ENCODE measurements around the gene SLC39A11. TPM values are rescaled to one million over a fixed set of nuclear protein-coding genes. Genes with fewer than 3 reads are reported as not detected.

Gene SLC39A11
- total RNA-seq, 1 donor from 2014 or later = 21.5 TPM

DNA sequence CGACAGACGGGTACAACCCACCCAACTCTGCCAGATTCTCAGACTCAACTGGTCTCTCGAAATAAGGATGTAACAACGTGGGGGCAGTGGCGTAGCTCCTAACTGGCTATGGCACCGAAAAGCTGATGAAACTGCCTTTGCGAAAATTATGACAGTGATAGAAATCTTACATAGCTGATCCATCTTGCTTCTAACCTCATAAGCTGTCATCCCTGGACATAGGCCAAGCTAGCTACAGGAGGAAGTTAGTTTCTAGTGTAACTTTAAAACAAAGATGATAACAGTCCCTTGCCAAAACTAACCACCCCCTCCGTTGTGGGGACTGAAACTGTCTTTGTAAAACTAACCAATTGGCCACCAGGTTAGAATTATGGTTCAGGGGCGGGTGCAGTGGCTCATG lies 220.1 kb downstream of the SLC39A11 start:
- H3K27ac Mint-ChIP-seq (ENCODE audit: unreplicated experiment) = no peak overlapping the region
- H3K4me3 Mint-ChIP-seq (ENCODE audit: unreplicated experiment) = no peak overlapping the region
- DNase-seq (ENCODE audit: low read depth) (no peak), FAIRE-seq (no peak)
- Histone ChIP-seq H3K27me3 (ENCODE audit: insufficient read depth, low read length) (no peaks in the 10 kb centered on the region), H3K9ac (ENCODE audit: low read length) (no peak overlapping the region), H2AFZ (ENCODE audit: low read depth, low read length) (no peak overlapping the region), H3K4me2 (ENCODE audit: low read length) (no peak overlapping the region), H4K20me1 (ENCODE audit: insufficient read depth, low read length) (no peaks in the 10 kb centered on the region), H3K27ac (ENCODE audit: low read depth, low read length) (no peak overlapping the region), H3K79me2 (ENCODE audit: insufficient read depth, low read length) (no peaks in the 10 kb centered on the region), H3K9me3 (ENCODE audit: insufficient read depth, low read depth, low read length) (peaks cover 9% of the 10 kb centered on the region), H3K36me3 (ENCODE audit: insufficient read depth, low read length) (no peaks in the 10 kb centered on the region), H3K4me1 (ENCODE audit: insufficient read depth, low read length) (no peaks in the 10 kb centered on the region), H3K4me3 (ENCODE audit: insufficient read depth, low read depth, low read length) (no peak overlapping the region)
- H3K36me3 Mint-ChIP-seq (ENCODE audit: low read depth, unreplicated experiment) = peaks cover 8% of the 10 kb centered on the region
- peaks cover 12% of the 10 kb centered on the region for H3K9me3 Mint-ChIP-seq (ENCODE audit: unreplicated experiment)
- TF ChIP-seq, protein P1, sequence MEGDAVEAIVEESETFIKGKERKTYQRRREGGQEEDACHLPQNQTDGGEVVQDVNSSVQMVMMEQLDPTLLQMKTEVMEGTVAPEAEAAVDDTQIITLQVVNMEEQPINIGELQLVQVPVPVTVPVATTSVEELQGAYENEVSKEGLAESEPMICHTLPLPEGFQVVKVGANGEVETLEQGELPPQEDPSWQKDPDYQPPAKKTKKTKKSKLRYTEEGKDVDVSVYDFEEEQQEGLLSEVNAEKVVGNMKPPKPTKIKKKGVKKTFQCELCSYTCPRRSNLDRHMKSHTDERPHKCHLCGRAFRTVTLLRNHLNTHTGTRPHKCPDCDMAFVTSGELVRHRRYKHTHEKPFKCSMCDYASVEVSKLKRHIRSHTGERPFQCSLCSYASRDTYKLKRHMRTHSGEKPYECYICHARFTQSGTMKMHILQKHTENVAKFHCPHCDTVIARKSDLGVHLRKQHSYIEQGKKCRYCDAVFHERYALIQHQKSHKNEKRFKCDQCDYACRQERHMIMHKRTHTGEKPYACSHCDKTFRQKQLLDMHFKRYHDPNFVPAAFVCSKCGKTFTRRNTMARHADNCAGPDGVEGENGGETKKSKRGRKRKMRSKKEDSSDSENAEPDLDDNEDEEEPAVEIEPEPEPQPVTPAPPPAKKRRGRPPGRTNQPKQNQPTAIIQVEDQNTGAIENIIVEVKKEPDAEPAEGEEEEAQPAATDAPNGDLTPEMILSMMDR (IDR thresholded peaks at IDR 0.05; ENCODE audit: insufficient read depth, low read depth, low read length) = no peak
- no peak for TF ChIP-seq EZH2 (IDR thresholded peaks at IDR 0.05; ENCODE audit: insufficient read depth, low read length)
- H3K4me1 Mint-ChIP-seq (ENCODE audit: low read depth, unreplicated experiment) = no peaks in the 10 kb centered on the region
- no peaks in the 10 kb centered on the region for H3K27me3 Mint-ChIP-seq (ENCODE audit: low read depth, unreplicated experiment)

DNA sequence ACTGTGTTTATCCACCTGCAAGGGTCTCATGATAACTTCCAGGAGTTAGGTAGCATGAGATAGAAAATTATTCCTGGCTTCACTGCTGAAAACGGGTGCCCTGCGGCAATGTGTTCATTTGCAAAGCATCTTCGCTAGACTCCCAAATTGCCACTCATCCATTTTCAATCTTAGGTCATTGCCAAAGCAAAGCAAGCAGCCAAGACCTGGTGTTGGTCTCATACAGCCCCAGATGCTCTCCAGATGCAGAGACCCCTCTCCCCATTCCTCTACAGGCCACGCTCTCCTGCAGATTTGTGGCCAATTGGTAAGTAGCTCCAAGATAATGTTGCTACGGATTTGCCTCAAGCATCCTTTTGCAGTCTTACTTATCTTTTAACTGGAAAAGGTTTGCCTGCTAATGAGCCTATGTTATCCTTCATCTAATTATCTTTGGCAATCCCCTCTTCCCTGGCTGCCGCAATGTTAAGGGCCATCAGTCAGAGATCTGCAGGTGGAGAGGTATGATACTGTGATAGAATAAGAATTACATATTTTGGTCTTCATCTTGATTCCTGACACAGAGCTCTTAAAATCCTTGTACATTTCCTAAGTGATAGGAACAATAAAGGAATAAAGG lies 222.0 kb downstream of the SLC39A11 start:
- TF ChIP-seq EZH2 (IDR thresholded peaks at IDR 0.05; ENCODE audit: insufficient read depth, low read length) = no peak
- TF ChIP-seq, protein P1 (IDR thresholded peaks at IDR 0.05; ENCODE audit: insufficient read depth, low read depth, low read length) = no peak
- H3K27ac Mint-ChIP-seq (ENCODE audit: unreplicated experiment) = no peak overlapping the region
- H3K36me3 Mint-ChIP-seq (ENCODE audit: low read depth, unreplicated experiment) = peaks cover 4% of the 10 kb centered on the region
- Histone ChIP-seq H4K20me1 (ENCODE audit: insufficient read depth, low read length) (no peaks in the 10 kb centered on the region), H3K4me1 (ENCODE audit: insufficient read depth, low read length) (no peaks in the 10 kb centered on the region), H3K27ac (ENCODE audit: low read depth, low read length) (no peak overlapping the region), H3K36me3 (ENCODE audit: insufficient read depth, low read length) (no peaks in the 10 kb centered on the region), H3K9ac (ENCODE audit: low read length) (no peak overlapping the region), H2AFZ (ENCODE audit: low read depth, low read length) (no peak overlapping the region), H3K9me3 (ENCODE audit: insufficient read depth, low read depth, low read length) (peaks cover 3% of the 10 kb centered on the region), H3K4me2 (ENCODE audit: low read length) (no peak overlapping the region), H3K79me2 (ENCODE audit: insufficient read depth, low read length) (no peaks in the 10 kb centered on the region), H3K27me3 (ENCODE audit: insufficient read depth, low read length) (no peaks in the 10 kb centered on the region), H3K4me3 (ENCODE audit: insufficient read depth, low read depth, low read length) (no peak overlapping the region)
- H3K4me3 Mint-ChIP-seq (ENCODE audit: unreplicated experiment) = no peak overlapping the region
- FAIRE-seq (no peak), DNase-seq (ENCODE audit: low read depth) (no peak)
- H3K27me3 Mint-ChIP-seq (ENCODE audit: low read depth, unreplicated experiment) = no peaks in the 10 kb centered on the region
- H3K9me3 Mint-ChIP-seq (ENCODE audit: unreplicated experiment) = peaks cover 2% of the 10 kb centered on the region
- no peaks in the 10 kb centered on the region for H3K4me1 Mint-ChIP-seq (ENCODE audit: low read depth, unreplicated experiment)

DNA sequence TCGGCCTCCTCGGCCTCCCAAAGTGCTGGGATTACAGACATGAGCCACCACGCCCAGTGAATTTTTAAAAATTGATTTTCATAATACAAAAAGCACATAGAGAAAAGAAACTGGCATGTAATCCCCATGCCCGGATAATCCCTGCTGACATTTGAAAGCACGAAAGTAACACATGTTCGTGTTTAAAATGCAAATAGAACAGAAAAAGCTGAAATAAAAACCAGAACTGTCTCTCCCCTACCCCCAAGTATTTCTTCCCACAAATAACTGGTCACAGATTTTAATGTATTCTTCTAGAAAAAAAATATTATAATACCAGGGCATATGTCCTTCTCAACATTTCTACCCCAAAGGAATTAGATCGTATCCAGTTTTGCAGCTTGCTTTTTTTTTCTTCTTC lies 222.9 kb downstream of the SLC39A11 start:
- Mint-ChIP-seq H3K27ac (ENCODE audit: unreplicated experiment) (no peak overlapping the region), H3K4me3 (ENCODE audit: unreplicated experiment) (no peak overlapping the region), H3K36me3 (ENCODE audit: low read depth, unreplicated experiment) (peaks cover 4% of the 10 kb centered on the region), H3K9me3 (ENCODE audit: unreplicated experiment) (peaks cover 3% of the 10 kb centered on the region), H3K4me1 (ENCODE audit: low read depth, unreplicated experiment) (no peaks in the 10 kb centered on the region), H3K27me3 (ENCODE audit: low read depth, unreplicated experiment) (no peaks in the 10 kb centered on the region)
- TF ChIP-seq EZH2 (IDR thresholded peaks at IDR 0.05; ENCODE audit: insufficient read depth, low read length) = no peak
- TF ChIP-seq, protein P1 (IDR thresholded peaks at IDR 0.05; ENCODE audit: insufficient read depth, low read depth, low read length) = no peak
- Histone ChIP-seq H4K20me1 (ENCODE audit: insufficient read depth, low read length) (no peaks in the 10 kb centered on the region), H3K9me3 (ENCODE audit: insufficient read depth, low read depth, low read length) (peaks cover 3% of the 10 kb centered on the region), H3K27me3 (ENCODE audit: insufficient read depth, low read length) (no peaks in the 10 kb centered on the region), H3K9ac (ENCODE audit: low read length) (no peak overlapping the region), H3K4me3 (ENCODE audit: insufficient read depth, low read depth, low read length) (no peak overlapping the region), H2AFZ (ENCODE audit: low read depth, low read length) (no peak overlapping the region), H3K27ac (ENCODE audit: low read depth, low read length) (no peak overlapping the region), H3K36me3 (ENCODE audit: insufficient read depth, low read length) (no peaks in the 10 kb centered on the region), H3K4me1 (ENCODE audit: insufficient read depth, low read length) (no peaks in the 10 kb centered on the region), H3K4me2 (ENCODE audit: low read length) (no peak overlapping the region), H3K79me2 (ENCODE audit: insufficient read depth, low read length) (no peaks in the 10 kb centered on the region)
- DNase-seq (ENCODE audit: low read depth) (no peak), FAIRE-seq (no peak)

Data from astrocyte (in vitro differentiated cells and primary cell).